HepG2 (cell line): ENCODE measurements around the gene SBNO1. TPM values are rescaled to one million over a fixed set of nuclear protein-coding genes. Genes with fewer than 3 reads are reported as not detected.

Experiments used
- ARNT ChIP-seq: fragments of 450-650 bp; IDR thresholded peaks from 2 replicates; pipeline ENCODE4 v1.6.1; 2017
- EEA1 ChIP-seq: sonication (generic); formaldehyde crosslinking; IDR thresholded peaks from 2 replicates; pipeline ENCODE4 v1.5.1; 2020; ENCODE audit warnings: mild to moderate bottlenecking, missing genetic modification reagents, borderline replicate concordance
- EP300 ChIP-seq, 3 experiments: sonication (generic) in 1 of 3; formaldehyde crosslinking in 1 of 3; IDR thresholded peaks; 2 replicates each; pipeline versions ENCODE4 v1.5.1 to v1.6.1; 2011 to 2020; ENCODE audit warnings: low read depth in 2 of 3, low read length in 2 of 3, borderline replicate concordance in 1 of 3, improper control_type of control experiment in 1 of 3, mild to moderate bottlenecking in 1 of 3, missing genetic modification reagents in 1 of 3, moderate library complexity in 1 of 3
- NFKB2 ChIP-seq: sonication (generic); formaldehyde crosslinking; IDR thresholded peaks from 2 replicates; pipeline ENCODE4 v1.4.0; 2020; ENCODE audit warnings: missing genetic modification reagents, borderline replicate concordance
- PAX8 ChIP-seq: sonication (generic); formaldehyde crosslinking; IDR thresholded peaks from 2 replicates; pipeline ENCODE4 v1.8.0; 2022; ENCODE audit warnings: mild to moderate bottlenecking, missing genetic modification reagents, borderline replicate concordance
- PHF21A ChIP-seq: sonication (generic); formaldehyde crosslinking; IDR thresholded peaks from 2 replicates; pipeline ENCODE4 v1.5.0; 2020; ENCODE audit warnings: mild to moderate bottlenecking, missing genetic modification reagents
- STAT5B ChIP-seq: sonication (generic); formaldehyde crosslinking; IDR thresholded peaks from 2 replicates; pipeline ENCODE4 v1.4.0; 2020; ENCODE audit warnings: missing genetic modification reagents
- ZFP82 ChIP-seq: sonication (generic); formaldehyde crosslinking; IDR thresholded peaks from 2 replicates; pipeline ENCODE4 v1.5.1; 2020; ENCODE audit warnings: mild to moderate bottlenecking, missing genetic modification reagents, borderline replicate concordance
- ZNF160 ChIP-seq: sonication (generic); formaldehyde crosslinking; IDR thresholded peaks from 2 replicates; pipeline ENCODE4 v1.8.0; 2022; ENCODE audit warnings: mild to moderate bottlenecking, inconsistent platforms, missing genetic modification reagents
- ZNF326 ChIP-seq: sonication (generic); formaldehyde crosslinking; IDR thresholded peaks from 2 replicates; pipeline ENCODE4 v1.4.0; 2020; ENCODE audit warnings: missing genetic modification reagents, borderline replicate concordance
- ZNF337 ChIP-seq: sonication (generic); formaldehyde crosslinking; IDR thresholded peaks from 2 replicates; pipeline ENCODE4 v1.5.1; 2020; ENCODE audit warnings: missing genetic modification reagents, low read depth, mild to moderate bottlenecking, borderline replicate concordance
- ZNF557 ChIP-seq: sonication (generic); formaldehyde crosslinking; IDR thresholded peaks from 2 replicates; pipeline ENCODE4 v1.4.0; 2020; ENCODE audit warnings: missing genetic modification reagents
- ZNF672 ChIP-seq: sonication (generic); formaldehyde crosslinking; IDR thresholded peaks from 2 replicates; pipeline ENCODE4 v1.8.1; 2022; ENCODE audit warnings: missing genetic modification reagents
- polyA plus RNA-seq, 8 experiments: library from polyadenylated mRNA; depleted of rRNA in 3 of 8; stranded (reverse) in 7 of 8; unstranded in 1 of 8; fragments of >200 nt; fragmentation: Illumina TruSeq in 4 of 8; extraction: Trizol in 4 of 8; gene quantifications; 2 replicates each; pipeline versions ENCODE4 v1.2.1 to v1.2.3, GENCODE V29; 2011 to 2016; ENCODE audit warnings: low read depth in 4 of 8, missing spikeins in 1 of 8, mixed read lengths in 1 of 8; ENCODE audit not compliant: insufficient read depth in 1 of 8
- total RNA-seq, 5 experiments: library from RNA; depleted of rRNA; stranded (reverse); fragments of >200 nt; fragmentation: Illumina TruSeq; extraction: Trizol; gene quantifications; 2 replicates each; pipeline ENCODE4 v1.2.3, GENCODE V29; 2016; ENCODE audit warnings: low read depth in 1 of 5
- TF ChIP-seq, protein P1 (sequence below): sonication (generic); formaldehyde crosslinking; IDR thresholded peaks from 2 replicates; pipeline ENCODE4 v1.4.0; 2020; ENCODE audit warnings: missing genetic modification reagents
- TF ChIP-seq, protein P2 (sequence below): sonication (generic); formaldehyde crosslinking; IDR thresholded peaks from 2 replicates; pipeline ENCODE4 v1.5.1; 2020; ENCODE audit warnings: missing genetic modification reagents, mild to moderate bottlenecking, borderline replicate concordance
- TF ChIP-seq, protein P3 (sequence below): sonication (generic); formaldehyde crosslinking; IDR thresholded peaks from 2 replicates; pipeline ENCODE4 v1.4.0; 2020; ENCODE audit warnings: mild to moderate bottlenecking, missing genetic modification reagents
- TF ChIP-seq, protein P4 (sequence below): sonication (generic); formaldehyde crosslinking; IDR thresholded peaks from 2 replicates; pipeline ENCODE4 v1.5.0; 2020; ENCODE audit warnings: missing genetic modification reagents
- TF ChIP-seq, protein P5 (sequence below): sonication (generic); formaldehyde crosslinking; conservative IDR thresholded peaks from 2 replicates; pipeline ENCODE4 v1.4.0; 2020; ENCODE audit warnings: missing genetic modification reagents
- TF ChIP-seq, protein P6 (sequence below): sonication (generic); formaldehyde crosslinking; IDR thresholded peaks from 2 replicates; pipeline ENCODE4 v1.4.0; 2020; ENCODE audit warnings: missing genetic modification reagents; ENCODE audit errors: not compliant biosample characterization

The SBNO1 gene
- total and polyA plus RNA-seq, 2 of the 13 experiments (the other 11 are each of a cell fraction or from before 2014, with no cell fraction given) = 10.9 to 40.2 TPM

DNA sequence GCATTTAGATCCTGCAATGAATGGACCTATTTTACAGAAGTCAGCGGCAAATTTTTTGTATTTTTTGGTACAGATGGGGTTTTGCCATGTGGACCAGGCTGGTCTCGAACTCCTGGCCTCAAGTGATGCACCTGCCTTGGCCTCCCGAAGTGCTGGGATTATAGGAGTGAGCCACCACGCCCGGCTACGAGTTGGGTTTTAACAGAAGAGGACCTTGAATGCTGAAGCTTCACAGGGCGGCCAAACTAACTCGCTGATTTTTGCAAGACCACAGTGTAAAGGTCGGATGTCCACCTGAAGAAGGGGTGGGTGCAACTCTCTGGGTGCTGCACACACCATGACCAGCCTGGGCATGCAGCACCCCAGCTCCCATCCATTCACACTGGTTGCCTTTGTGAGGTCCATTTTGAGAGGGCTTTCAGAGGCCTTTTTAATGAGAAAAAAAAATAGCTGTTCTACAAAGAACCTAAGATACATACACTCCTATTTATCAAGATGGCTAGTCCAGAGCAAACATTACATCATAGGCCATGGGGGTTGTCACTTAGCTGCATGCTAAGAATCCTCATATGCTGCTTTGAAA lies 71.4 kb downstream of the SBNO1 start (continued):
- TF ChIP-seq, protein P1, sequence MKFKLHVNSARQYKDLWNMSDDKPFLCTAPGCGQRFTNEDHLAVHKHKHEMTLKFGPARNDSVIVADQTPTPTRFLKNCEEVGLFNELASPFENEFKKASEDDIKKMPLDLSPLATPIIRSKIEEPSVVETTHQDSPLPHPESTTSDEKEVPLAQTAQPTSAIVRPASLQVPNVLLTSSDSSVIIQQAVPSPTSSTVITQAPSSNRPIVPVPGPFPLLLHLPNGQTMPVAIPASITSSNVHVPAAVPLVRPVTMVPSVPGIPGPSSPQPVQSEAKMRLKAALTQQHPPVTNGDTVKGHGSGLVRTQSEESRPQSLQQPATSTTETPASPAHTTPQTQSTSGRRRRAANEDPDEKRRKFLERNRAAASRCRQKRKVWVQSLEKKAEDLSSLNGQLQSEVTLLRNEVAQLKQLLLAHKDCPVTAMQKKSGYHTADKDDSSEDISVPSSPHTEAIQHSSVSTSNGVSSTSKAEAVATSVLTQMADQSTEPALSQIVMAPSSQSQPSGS (CRISPR knock-in tag) = peak; percentile 81
- TF ChIP-seq ZNF326 (CRISPR knock-in tag) (no peak), ZNF672 (CRISPR knock-in tag) (no peak), ZFP82 (CRISPR knock-in tag) (no peak), ZNF557 (CRISPR knock-in tag) (no peak), PHF21A (CRISPR knock-in tag) (peak; percentile 84; the same call in 1 of the 2 replicates), STAT5B (CRISPR knock-in tag) (no peak), EP300 (IDR thresholded peaks at IDR 0.05; ENCODE audit: low read depth in 2 of 2, low read length in 2 of 2) (peak in 1 of 2 experiments; percentile 48; a peak in 2 of 4 replicates), EP300 (CRISPR knock-in tag; IDR thresholded peaks at IDR 0.05; ENCODE audit: borderline replicate concordance) (no peak), EEA1 (no peak), PAX8 (CRISPR knock-in tag) (no peak), NFKB2 (CRISPR knock-in tag) (0 out of 2 replicates have a peak, but pooled peaks have one; percentile 59), ZNF160 (CRISPR knock-in tag) (no peak), ARNT (no peak), ZNF337 (no peak)
- TF ChIP-seq, protein P2, sequence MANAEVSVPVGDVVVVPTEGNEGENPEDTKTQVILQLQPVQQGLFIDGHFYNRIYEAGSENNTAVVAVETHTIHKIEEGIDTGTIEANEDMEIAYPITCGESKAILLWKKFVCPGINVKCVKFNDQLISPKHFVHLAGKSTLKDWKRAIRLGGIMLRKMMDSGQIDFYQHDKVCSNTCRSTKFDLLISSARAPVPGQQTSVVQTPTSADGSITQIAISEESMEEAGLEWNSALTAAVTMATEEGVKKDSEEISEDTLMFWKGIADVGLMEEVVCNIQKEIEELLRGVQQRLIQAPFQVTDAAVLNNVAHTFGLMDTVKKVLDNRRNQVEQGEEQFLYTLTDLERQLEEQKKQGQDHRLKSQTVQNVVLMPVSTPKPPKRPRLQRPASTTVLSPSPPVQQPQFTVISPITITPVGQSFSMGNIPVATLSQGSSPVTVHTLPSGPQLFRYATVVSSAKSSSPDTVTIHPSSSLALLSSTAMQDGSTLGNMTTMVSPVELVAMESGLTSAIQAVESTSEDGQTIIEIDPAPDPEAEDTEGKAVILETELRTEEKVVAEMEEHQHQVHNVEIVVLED = no peak
- TF ChIP-seq, protein P3, sequence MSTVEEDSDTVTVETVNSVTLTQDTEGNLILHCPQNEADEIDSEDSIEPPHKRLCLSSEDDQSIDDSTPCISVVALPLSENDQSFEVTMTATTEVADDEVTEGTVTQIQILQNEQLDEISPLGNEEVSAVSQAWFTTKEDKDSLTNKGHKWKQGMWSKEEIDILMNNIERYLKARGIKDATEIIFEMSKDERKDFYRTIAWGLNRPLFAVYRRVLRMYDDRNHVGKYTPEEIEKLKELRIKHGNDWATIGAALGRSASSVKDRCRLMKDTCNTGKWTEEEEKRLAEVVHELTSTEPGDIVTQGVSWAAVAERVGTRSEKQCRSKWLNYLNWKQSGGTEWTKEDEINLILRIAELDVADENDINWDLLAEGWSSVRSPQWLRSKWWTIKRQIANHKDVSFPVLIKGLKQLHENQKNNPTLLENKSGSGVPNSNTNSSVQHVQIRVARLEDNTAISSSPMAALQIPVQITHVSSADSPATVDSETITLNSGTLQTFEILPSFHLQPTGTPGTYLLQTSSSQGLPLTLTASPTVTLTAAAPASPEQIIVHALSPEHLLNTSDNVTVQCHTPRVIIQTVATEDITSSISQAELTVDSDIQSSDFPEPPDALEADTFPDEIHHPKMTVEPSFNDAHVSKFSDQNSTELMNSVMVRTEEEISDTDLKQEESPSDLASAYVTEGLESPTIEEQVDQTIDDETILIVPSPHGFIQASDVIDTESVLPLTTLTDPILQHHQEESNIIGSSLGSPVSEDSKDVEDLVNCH (CRISPR knock-in tag) = no peak
- TF ChIP-seq, protein P4, sequence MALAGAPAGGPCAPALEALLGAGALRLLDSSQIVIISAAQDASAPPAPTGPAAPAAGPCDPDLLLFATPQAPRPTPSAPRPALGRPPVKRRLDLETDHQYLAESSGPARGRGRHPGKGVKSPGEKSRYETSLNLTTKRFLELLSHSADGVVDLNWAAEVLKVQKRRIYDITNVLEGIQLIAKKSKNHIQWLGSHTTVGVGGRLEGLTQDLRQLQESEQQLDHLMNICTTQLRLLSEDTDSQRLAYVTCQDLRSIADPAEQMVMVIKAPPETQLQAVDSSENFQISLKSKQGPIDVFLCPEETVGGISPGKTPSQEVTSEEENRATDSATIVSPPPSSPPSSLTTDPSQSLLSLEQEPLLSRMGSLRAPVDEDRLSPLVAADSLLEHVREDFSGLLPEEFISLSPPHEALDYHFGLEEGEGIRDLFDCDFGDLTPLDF (CRISPR knock-in tag) = no peak
- TF ChIP-seq, protein P5, sequence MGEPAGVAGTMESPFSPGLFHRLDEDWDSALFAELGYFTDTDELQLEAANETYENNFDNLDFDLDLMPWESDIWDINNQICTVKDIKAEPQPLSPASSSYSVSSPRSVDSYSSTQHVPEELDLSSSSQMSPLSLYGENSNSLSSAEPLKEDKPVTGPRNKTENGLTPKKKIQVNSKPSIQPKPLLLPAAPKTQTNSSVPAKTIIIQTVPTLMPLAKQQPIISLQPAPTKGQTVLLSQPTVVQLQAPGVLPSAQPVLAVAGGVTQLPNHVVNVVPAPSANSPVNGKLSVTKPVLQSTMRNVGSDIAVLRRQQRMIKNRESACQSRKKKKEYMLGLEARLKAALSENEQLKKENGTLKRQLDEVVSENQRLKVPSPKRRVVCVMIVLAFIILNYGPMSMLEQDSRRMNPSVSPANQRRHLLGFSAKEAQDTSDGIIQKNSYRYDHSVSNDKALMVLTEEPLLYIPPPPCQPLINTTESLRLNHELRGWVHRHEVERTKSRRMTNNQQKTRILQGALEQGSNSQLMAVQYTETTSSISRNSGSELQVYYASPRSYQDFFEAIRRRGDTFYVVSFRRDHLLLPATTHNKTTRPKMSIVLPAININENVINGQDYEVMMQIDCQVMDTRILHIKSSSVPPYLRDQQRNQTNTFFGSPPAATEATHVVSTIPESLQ (CRISPR knock-in tag) = no peak
- TF ChIP-seq, protein P6, sequence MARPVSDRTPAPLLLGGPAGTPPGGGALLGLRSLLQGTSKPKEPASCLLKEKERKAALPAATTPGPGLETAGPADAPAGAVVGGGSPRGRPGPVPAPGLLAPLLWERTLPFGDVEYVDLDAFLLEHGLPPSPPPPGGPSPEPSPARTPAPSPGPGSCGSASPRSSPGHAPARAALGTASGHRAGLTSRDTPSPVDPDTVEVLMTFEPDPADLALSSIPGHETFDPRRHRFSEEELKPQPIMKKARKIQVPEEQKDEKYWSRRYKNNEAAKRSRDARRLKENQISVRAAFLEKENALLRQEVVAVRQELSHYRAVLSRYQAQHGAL = no peak
